Sigmoid colon (tissue), 4 donors: ENCODE results near the gene CDK14.

Experiments used
- CTCF ChIP-seq, 4 experiments: fragments of 450-650 bp in 3 of 4; fragments of 200-600 bp in 1 of 4; IDR thresholded peaks; one replicate each; pipeline ENCODE4 v1.5.1; 2016 to 2019; ENCODE audit warnings: antibody characterized with exemption in 4 of 4, mild to moderate bottlenecking in 3 of 4, moderate library complexity in 2 of 4
- EP300 ChIP-seq, 4 donors: sonication (generic); formaldehyde crosslinking; IDR thresholded peaks; one replicate each; pipeline ENCODE4 v1.6.1; 2017; ENCODE audit warnings: antibody characterized with exemption in 4 of 4
- POLR2A ChIP-seq, 2 donors: fragments of 450-650 bp; IDR thresholded peaks; one replicate each; pipeline ENCODE4 v1.6.1; 2016; ENCODE audit warnings: antibody characterized with exemption in 2 of 2, mild to moderate bottlenecking in 2 of 2, moderate library complexity in 2 of 2
- POLR2AphosphoS5 ChIP-seq, 4 donors: sonication (generic); formaldehyde crosslinking; IDR thresholded peaks; one replicate each; pipeline ENCODE4 v1.6.1; 2017; ENCODE audit warnings: antibody characterized with exemption in 4 of 4

- TF ChIP-seq POLR2AphosphoS5 (IDR thresholded peaks at IDR 0.05) (no peak), CTCF (IDR thresholded peaks at IDR 0.05) (no peak), POLR2A (IDR thresholded peaks at IDR 0.05) (no peak), EP300 (IDR thresholded peaks at IDR 0.05) (no peak)
These were observed 459.1 kb downstream of the CDK14 start for GRCh38 chr7:91055219-91055618.
